ENCODE results near the gene RAP1B.

Gene RAP1B

GRCh38 chr12:68623059-68623458, 12.4 kb downstream of the RAP1B start:
- Histone ChIP-seq H3K36me3 (ENCODE audit: control insufficient read depth, insufficient read depth, low read length) (peaks cover 9% of the 10 kb centered on the region), H3K27me3 (replicated peaks; ENCODE audit: control insufficient read depth, insufficient read depth, low read length) (no peaks in the 10 kb centered on the region), H3K4me3 (replicated peaks; ENCODE audit: low read depth, low read length) (no peak overlapping the region)
- no peak for DNase-seq (ENCODE audit: extremely low read depth, insufficient read length)
- TF ChIP-seq CTCF (IDR thresholded peaks at IDR 0.05; ENCODE audit: insufficient read depth, low read length, poor library complexity, severe bottlenecking) = no peak

GRCh38 chr12:68623984-68624383, 13.3 kb downstream of the RAP1B start:
- H3K36me3 ChIP-seq (ENCODE audit: control insufficient read depth, insufficient read depth, low read length) = peaks cover 10% of the 10 kb centered on the region
- H3K27me3 ChIP-seq (replicated peaks; ENCODE audit: control insufficient read depth, insufficient read depth, low read length) = no peaks in the 10 kb centered on the region
- H3K4me3 ChIP-seq (replicated peaks; ENCODE audit: low read depth, low read length) = no peak overlapping the region
- no peak for DNase-seq (ENCODE audit: extremely low read depth, insufficient read length)
- no peak for TF ChIP-seq CTCF (IDR thresholded peaks at IDR 0.05; ENCODE audit: insufficient read depth, low read length, poor library complexity, severe bottlenecking)

GRCh38 chr12:68624933-68625332, 14.2 kb downstream of the RAP1B start:
- H3K4me3 ChIP-seq (replicated peaks; ENCODE audit: low read depth, low read length) = no peak overlapping the region
- no peaks in the 10 kb centered on the region for H3K27me3 ChIP-seq (replicated peaks; ENCODE audit: control insufficient read depth, insufficient read depth, low read length)
- peaks cover 10% of the 10 kb centered on the region for H3K36me3 ChIP-seq (ENCODE audit: control insufficient read depth, insufficient read depth, low read length)
- no peak for TF ChIP-seq CTCF (IDR thresholded peaks at IDR 0.05; ENCODE audit: insufficient read depth, low read length, poor library complexity, severe bottlenecking)
- no peak for DNase-seq (ENCODE audit: extremely low read depth, insufficient read length)

GRCh38 chr12:68627673-68628319, 17.1 kb downstream of the RAP1B start:
- no peaks in the 10 kb centered on the region for H3K27me3 ChIP-seq (replicated peaks; ENCODE audit: control insufficient read depth, insufficient read depth, low read length)
- no peak for TF ChIP-seq CTCF (IDR thresholded peaks at IDR 0.05; ENCODE audit: insufficient read depth, low read length, poor library complexity, severe bottlenecking)
- no peak overlapping the region for H3K4me3 ChIP-seq (replicated peaks; ENCODE audit: low read depth, low read length)
- H3K36me3 ChIP-seq (ENCODE audit: control insufficient read depth, insufficient read depth, low read length) = peaks cover 10% of the 10 kb centered on the region
- no peak for DNase-seq (ENCODE audit: extremely low read depth, insufficient read length)

GRCh38 chr12:68628698-68629097, 18.0 kb downstream of the RAP1B start:
- TF ChIP-seq CTCF (IDR thresholded peaks at IDR 0.05; ENCODE audit: insufficient read depth, low read length, poor library complexity, severe bottlenecking) = no peak
- H3K36me3 ChIP-seq (ENCODE audit: control insufficient read depth, insufficient read depth, low read length) = peaks cover 10% of the 10 kb centered on the region
- no peaks in the 10 kb centered on the region for H3K27me3 ChIP-seq (replicated peaks; ENCODE audit: control insufficient read depth, insufficient read depth, low read length)
- H3K4me3 ChIP-seq (replicated peaks; ENCODE audit: low read depth, low read length) = no peak overlapping the region
- DNase-seq (ENCODE audit: extremely low read depth, insufficient read length) = no peak

- DNase-seq (ENCODE audit: extremely low read depth, insufficient read length) = no peak
- Histone ChIP-seq H3K36me3 (ENCODE audit: control insufficient read depth, insufficient read depth, low read length) (peaks cover 10% of the 10 kb centered on the region), H3K27me3 (replicated peaks; ENCODE audit: control insufficient read depth, insufficient read depth, low read length) (no peaks in the 10 kb centered on the region), H3K4me3 (replicated peaks; ENCODE audit: low read depth, low read length) (no peak overlapping the region)
- TF ChIP-seq CTCF (IDR thresholded peaks at IDR 0.05; ENCODE audit: insufficient read depth, low read length, poor library complexity, severe bottlenecking) = no peak
Measured at GRCh38 chr12:68630050-68630449, 19.4 kb downstream of the RAP1B start.
